ENCODE measurements around the gene ASXL3.

Gene ASXL3

DNA sequence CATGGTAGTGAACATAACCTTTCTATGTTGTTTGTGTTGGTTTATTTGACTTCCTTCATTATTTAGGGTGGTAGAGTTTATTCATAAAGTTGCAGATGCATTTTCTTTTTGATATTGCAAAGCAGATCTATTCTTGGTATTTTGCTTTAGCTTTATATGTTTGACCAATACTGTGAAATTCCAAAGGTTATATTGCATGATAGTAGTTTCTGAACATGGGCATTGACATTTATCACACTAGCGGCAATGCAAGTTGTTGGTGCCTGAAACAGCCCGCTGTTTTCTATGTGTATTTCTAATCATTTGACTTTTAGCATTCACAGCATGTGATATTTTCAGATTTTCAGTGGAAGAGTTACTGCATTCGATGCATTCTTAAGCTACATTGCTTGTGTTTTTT lies 87.2 kb downstream of the ASXL3 start:
- DNase-seq: no peak

DNA sequence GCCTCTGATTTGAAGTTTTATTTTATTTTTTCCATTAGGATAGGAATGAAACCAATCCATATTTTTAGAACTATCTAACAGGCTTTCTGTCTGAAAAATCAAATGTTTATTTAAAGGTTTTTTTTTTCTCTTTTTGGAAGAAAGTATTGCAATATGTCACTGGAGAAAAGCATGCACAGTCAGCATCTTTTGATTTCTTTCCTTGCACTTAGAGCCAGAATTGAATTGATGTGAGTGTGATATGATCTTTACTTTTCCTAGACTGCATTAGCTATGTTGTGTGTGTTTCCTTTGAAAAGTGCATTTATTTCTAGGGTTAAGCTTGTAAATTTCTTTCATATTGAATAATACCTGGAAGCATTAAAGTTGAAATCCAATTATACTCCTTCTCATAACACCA lies 87.6 kb downstream of the ASXL3 start:
- no peak for DNase-seq

DNA sequence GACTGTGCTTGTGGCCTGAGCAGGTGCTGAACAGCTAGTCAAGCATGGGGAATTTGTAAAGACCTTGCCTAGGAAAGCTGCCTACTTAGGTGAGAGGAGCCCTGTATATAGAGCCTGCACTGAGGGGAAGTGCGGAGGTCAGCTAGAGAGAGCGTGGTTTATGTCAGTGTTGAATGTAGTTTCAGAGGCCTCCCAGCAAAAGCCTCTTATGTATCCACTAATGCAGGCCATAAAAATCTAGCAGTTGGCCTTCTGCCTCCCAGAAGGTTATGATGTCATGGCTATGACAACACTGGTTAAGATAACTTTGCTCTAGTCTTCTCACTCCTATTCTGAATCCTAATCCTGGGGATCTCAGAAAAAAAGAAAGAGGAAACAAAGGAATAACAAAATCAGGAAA lies 88.9 kb downstream of the ASXL3 start:
- DNase-seq: no peak

DNA sequence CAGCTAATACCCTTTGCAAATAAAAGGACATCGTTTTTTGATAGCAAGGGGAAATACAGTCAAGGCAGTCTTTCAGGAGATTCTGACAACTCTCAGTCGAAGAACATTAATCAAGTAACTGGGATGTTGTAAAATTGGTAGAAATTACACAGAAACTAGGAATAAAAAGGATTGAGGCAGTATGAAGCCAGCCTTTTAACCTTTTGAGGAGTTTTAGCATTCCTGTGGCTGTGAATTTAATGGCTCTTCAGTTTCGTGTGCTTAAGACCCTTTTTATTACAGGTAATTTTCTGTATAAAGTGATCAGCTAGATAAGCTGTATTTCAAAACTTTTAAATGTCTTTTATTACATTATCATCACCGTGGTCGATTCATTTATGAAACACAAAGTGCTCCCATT lies 91.6 kb downstream of the ASXL3 start:
- DNase-seq: no peak

DNA sequence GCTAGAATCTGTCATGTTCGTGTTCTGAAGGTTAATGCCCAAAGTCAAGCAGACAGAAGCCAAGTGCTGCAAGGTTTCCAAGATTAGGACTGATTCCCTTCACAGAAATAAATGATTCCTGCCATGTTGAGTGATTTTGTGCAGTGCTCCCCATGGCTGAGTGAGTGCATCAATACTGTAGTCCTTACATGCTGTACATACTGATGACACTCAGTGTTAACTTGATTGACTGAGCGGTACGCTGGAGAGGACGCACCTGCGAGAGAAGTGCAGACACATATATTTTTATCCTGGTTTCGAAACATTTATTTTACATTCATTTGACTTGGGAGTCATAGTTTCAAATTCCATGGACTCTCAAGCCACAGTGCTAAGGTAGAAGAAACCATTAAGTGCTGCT lies 92.0 kb downstream of the ASXL3 start:
- DNase-seq: no peak

DNA sequence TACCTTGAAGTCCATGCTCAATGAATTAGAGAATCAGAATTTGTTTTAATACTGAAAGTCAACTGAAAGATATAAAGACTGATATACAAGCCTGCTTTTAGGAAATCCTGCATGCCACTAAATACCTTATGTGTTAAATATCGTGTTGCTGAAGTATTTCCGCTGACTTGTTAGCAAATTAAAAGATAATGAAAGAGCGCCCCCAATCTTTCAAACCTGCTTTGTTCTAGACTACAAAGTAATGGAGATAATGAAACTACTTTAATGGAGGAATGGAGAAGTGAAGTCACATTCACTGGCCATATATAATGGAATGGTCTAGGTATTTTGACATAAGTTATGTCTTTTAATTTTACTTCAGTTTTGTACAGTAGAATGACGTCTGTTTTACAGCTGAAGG lies 95.7 kb downstream of the ASXL3 start:
- DNase-seq: no peak

DNA sequence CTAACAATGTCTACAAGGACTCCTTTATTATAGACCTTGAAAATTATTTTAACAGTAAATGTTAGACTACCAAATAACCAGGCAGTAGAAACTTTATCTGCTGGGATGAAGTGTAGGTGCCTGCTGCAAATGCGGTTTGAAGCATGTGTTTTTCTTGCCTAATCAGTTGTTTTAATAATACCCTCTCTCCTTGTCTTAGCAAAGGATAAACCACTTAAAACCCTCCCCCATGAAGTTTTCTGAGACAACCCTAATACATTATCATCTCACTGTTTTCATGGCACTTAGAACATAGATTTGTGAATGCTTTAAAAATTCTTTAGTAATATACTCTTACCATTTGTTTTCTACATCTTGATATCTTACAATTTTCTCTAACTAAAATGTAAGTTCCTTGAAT lies 98.6 kb downstream of the ASXL3 start:
- DNase-seq: no peak

DNA sequence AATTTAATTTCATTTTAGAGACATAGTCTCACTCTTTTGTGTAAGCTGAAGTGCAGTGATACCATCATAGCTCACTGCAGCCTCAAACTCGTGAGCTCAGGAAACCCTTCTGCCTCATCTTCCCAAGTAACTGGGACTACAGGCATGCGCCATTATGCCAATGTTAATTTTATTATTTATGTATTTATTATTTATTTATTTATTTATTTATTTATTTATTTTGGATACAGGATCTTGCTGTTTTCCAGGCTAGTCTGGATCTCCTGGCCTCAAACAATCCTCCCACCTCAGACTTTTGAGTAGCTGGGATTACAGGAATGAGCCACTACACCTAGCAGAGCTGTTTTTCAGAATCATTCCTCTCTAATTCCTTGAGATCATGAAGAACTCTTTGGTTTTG lies 99.9 kb downstream of the ASXL3 start:
- no peak for DNase-seq

DNA sequence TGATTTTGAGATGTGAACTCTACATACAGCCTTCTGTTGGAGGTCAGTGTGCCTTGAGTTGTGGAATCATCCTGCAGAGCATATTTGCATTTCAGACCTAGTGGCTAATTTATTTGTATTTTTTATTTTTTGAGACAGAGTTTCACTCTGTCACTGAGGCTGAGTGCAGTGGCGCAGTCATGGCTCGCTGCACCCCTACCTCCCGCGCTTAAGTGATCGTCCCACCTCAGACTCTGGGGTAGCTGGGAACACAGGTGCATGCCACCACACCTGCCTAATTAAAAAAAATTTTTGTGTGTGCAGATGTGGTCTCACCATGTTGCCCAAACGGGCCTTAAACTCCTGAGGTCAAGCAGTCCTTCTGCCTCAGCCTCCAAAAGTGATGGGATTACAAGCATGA lies 104.4 kb downstream of the ASXL3 start:
- DNase-seq: no peak

DNA sequence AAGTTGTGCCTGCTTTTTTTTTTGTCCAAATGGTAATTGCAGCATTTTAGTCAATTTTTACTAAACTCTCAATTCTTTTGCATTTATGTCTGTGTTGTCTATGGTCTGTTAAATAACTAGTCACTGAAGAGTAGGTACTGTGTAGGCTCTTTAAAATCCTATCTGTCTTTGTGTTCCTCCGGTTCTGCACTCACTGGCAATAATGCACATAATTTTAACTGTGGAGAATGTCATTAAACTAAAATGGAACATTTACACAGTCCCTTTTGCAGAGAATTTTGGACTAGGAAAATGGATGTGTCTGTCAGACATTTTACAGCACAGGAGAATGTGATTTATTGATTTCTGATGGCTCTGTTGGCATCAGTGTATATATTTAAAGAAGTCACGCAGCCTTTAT lies 116.6 kb downstream of the ASXL3 start:
- DNase-seq: no peak

DNA sequence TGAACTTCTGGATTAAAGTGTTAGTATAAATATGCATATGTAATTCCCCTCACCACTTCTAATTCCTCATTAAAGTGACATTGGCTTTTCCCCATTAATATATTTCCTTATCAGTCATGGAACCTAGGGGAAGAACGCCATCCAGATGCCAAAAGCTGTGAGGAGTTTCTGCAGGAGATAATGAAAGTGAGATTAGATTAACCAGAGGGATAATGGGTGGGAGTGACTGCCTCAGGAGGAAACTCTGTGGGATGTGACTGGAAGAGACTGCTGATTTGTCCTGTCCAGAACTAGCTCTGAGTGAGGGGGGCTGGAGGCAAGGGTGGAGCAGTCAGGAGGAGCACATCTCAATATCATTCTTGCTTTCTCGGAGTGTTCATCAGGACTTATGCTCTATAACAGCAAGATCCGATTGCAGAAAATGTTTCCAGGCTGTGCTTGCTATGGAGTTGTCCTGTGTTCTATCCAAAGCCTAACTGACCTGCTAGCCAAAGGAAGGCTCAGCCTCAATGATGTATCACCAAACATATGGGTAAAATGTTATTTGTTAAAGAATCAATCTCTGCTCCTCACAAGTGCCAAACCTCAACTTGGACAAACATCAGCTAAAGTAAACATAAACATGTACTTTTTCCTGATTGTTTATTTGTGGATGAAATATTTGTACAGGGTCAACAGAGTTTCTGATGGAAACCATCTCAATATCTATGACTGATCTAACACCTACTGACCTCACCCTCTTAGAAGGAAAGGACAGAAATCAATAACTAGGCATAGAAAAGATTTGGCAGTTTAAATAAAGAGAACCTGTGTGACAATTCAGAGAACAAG lies 118.5 kb downstream of the ASXL3 start:
- no peak for DNase-seq

DNA sequence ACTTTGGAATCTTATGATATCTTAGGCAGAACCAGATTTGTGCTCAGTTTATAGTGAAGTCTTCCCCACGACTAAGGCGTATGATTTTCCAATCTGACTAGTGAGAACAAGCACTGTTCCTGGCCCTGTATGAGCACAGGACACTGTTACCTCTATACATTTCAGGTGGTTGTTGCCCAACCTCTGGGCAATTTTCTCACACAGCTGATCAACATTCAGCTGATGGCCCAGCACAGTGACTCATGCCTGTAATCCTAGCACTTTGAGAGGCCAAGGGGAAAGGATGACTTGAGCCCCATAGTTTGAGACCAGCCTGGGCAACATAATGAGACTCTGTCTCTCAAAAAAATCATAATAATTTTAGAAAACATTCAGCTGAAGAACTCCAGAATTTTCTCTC lies 119.5 kb downstream of the ASXL3 start:
- no peak for DNase-seq

DNA sequence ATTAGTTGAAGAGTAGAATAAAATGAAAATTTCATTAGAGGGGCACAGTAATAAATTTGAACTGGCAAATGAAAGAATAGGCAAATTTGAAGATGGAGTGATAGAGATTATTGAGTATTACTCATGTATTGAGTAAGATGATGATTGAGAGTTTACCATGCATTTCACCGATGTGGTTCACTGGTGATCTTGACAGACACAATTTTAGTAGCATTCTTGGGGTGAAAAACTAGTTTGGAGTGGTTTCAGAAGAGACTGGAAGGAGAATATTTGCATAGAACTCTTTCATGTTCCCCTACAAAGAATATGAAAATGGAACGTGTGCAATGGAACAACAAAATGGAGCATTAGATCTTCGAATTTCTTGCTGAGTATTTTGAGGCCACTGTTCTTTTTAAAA lies 121.4 kb downstream of the ASXL3 start:
- DNase-seq: no peak

DNA sequence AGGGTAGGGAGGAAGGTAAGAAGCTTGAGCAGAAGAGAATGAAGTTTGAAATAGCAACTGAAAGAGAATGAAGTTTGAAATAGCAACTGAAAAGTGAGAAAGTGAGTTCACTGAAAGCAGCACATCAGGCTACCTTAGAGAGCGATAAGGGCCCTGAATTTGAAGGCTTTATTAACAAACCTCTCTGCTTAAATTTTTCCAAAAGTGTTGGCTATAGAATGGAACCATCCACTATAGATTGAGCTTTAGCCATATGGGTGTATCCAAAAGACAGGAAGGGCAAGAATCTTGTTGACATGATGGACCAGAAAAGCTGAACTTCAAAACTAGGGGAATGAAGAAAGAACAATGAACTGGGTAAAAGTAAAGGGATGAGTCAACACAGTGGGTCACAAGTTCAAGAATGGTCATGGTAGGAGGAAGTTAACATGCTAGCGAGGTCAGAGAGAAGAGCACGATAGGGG lies 122.5 kb downstream of the ASXL3 start:
- DNase-seq: no peak

DNA sequence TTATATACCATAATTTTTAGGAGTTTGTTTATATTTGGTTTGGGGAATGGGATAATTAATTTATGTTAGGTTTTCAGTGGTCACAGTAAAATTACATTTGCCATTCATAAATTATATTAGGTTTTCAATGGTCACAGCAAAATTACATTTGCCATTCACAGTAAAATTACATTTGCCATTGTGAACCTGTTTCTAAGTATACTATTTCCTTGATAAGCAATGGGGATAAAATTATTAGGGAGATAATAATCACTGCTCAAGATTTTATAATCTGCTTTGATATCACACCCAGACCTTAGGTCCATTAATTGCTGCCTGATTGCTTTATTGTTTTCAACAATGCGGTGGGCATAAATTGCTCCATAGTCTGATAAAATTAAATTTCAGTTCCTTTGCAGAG lies 124.6 kb downstream of the ASXL3 start:
- no peak for DNase-seq

DNA sequence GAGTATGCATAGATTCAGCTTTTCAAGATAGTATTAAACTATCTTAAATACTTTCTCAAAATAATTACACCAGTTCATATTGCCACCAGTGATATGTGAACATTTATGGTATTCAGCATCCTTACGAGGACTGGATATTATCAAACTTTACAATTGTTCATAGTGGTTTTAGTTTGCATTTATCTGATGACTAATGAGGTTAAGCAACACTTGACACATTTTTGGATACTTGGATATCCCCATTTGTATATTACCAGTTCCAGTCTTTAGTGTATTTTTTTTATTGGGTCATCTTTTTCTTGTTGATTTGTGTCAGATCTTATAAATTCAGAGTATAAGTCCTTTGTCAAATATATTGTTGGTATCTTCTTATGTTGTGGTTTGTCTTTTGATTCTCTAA lies 128.4 kb downstream of the ASXL3 start:
- DNase-seq: no peak

DNA sequence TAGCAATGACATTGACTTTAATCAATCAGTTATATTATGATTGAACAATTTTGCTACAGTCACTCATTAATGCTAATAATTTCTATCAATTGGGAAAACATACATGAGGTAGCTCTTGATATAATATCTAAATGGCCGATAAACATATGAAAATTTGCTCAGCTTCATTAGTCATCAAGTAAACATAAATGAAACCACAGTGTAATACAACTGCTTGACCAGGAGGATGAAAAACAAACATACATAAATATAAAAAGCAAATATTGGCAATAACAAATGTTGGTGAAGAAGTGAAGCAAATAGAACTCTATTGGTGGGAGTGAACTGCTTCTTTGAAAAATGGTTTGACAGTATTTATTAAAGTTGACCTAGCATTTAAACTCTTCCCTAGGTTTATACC lies 130.9 kb downstream of the ASXL3 start:
- DNase-seq: no peak

DNA sequence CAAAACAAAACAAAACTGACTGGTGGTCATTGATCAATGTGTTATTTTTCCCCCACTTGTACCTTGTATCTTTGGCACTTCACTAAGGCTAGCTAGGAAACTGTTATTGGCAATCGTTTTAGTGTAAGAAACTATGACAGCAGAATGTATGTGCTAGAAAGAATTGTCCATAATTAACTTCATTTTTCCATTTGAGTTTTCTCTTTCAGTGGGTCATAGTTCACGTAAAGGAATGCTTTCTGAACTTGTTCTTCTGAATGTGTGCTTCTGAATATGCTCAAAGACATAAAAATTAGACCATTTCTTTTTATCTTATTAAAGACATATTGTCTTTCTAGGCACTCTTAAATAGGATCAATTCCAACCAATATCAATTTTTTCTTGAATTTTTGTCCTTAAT lies 132.2 kb downstream of the ASXL3 start:
- no peak for DNase-seq

DNA sequence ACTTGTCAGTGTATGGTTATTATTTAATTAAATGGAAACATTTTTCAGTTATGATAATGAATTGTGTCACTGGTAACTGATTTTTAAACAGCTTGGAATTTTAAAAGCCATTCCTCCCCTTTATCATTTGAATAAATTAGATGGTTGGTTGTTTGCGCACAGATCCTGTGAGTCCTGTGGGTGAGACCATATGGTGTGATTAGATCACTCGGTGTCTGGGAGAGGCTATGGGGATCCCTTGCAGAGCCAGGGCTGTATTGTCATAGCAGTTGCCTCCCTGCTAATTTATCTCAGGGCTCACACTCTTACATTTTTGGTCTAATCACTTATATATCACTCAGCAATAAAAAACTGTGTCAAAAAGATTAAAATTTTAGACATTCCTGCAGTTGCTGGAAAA lies 133.5 kb downstream of the ASXL3 start:
- DNase-seq: peak; percentile 20

DNA sequence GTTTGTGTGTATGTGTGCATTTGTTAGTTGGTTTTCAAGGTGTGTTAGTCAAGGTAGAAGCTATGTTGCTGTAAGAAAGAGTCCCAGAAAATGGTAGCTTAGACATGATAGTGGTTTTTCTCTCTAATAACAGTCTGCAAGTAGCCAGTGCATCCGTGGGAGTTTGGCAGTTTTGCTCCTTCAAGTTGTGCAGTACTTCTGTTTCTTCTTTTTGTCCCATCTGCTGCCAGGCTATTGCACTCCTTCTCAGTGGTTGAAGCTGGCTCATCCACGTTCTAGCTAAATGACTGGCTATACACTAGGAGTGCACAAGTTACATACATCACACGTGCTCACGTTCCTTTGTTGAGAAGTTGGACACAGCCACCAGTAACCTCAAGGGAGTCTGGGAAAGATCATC lies 134.7 kb downstream of the ASXL3 start:
- DNase-seq: no peak

DNA sequence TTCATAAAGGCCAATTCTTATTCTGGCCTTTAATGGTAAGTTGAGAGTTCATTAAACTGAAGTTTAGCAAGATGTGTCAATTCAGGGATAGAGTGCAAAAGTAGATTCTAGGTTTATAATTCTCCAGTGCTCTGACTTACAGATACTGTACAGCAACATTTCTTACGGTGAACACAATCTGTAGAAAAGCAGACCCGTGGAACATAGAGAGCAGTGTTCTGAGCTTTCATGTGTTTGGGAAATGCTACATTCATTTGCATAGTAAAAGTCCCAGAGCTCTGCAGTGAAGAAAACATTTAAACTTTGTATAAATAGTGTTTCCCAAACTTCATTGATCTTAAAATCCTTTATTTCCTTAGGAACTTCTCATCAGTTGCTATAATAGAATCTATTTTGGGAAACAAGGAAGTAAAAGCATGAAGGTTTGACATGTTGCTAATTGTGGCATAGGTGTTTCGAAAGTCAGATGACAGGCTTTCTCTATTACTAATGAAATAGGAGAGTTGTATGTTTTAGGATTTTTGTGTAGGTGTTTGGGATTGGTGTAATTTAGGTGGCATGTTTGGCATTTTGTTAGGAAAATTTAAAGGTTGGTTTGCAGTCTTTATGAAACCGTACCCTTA lies 138.2 kb downstream of the ASXL3 start:
- DNase-seq: no peak

DNA sequence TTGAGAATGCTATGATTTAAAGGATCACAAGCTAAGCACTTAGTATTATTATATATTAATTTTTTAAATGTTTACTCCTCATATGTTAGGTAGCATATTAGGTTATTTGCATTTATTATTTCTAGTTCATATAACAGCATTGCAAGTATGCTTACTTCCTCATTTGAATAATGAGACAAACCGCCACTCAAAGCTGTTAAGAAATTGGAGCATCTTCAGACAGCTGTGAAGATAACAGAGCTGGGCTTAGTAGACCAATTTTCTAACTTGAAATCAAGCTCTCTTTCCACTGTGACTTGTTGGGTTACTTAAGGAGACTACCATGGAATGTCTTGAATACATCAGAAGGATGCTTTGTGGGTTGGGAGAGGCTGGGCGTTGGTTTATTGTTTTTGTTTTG lies 139.3 kb downstream of the ASXL3 start:
- DNase-seq: no peak

DNA sequence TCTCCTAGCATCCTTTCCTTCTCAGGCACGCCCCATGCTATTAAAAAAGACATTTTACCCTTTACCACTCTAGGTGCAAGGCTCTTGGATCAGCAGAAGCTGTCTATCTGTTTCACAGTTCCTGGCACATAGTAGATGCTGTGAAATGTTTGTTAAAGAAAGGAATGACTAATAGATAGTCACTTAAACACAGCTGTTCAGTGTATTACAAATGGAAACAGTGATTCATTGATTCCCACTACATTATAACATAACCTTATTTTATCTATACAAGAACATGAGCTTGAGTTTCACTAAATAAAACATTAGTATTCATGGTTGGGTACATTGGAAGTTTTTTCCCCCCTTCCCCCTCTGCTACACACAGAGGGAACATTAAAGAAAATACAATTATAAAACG lies 142.1 kb downstream of the ASXL3 start:
- DNase-seq: no peak

DNA sequence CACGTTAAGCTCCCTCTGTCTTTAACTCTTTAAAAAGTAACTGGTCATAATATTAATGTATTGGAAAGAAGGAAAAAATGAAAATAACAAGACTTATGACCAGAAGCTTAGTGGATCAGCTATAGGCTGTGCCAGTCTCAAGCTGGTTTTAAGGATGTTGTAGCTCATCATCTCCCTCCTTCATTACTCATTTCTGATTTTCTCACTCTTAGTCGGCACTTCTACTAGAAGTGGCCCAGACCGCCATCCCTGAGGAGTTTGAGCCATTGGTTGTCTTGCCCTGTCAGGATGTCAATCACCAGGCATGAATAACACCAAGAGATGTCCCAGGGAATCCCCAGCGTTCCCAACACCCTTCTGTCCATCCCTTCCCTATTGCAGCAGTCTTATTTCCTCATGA lies 151.5 kb downstream of the ASXL3 start:
- DNase-seq: no peak

DNA sequence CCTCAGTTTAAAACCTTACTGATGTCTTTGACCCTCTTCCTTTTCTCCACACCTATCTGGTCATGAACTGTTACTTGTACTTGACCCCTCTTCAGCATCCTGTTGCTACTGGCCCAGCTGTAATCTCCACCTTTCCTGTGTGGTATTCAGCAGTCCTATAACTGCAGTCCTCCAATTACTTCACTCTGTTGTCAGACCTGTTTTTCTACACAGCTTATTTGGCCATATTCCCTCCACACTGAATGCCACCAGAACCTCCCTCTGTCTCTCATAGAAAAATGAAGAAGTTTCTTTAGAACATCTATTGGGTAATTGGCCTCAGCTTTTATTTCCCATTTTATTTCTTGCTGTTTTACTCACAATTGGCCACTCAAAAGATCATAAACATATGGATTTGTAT lies 155.4 kb downstream of the ASXL3 start:
- no peak for DNase-seq
